ENCODE data around the gene RSPO3.

The RSPO3 gene

GRCh38 chr6:127199470-127199869 lies 81.0 kb downstream of the RSPO3 start:
- H3K79me2 ChIP-seq (ENCODE audit: insufficient read depth, low read depth): no peaks in the 10 kb centered on the region
- no peak overlapping the region for H3K9ac ChIP-seq
- no peaks in the 10 kb centered on the region for H3K4me1 ChIP-seq (ENCODE audit: low read depth, poor library complexity, severe bottlenecking)
- no peak overlapping the region for H3K4me2 ChIP-seq
- H3K27ac ChIP-seq: no peak overlapping the region
- H4K20me1 ChIP-seq (ENCODE audit: insufficient read depth): no peaks in the 10 kb centered on the region
- no peak for TF ChIP-seq CTCF (conservative IDR thresholded peaks at IDR 0.05; ENCODE audit: low read depth, low read length)
- no peak overlapping the region for H2AFZ ChIP-seq (ENCODE audit: low read depth)
- H3K27me3 ChIP-seq (ENCODE audit: insufficient read depth, low read depth): no peaks in the 10 kb centered on the region
- H3K4me3 ChIP-seq (IDR thresholded peaks at IDR 0.05; ENCODE audit: insufficient read depth, low read depth, low read length): no peak overlapping the region
- H3K36me3 ChIP-seq (ENCODE audit: insufficient read depth): no peaks in the 10 kb centered on the region

- no peaks in the 10 kb centered on the region for H3K27me3 ChIP-seq (ENCODE audit: insufficient read depth, low read depth)
- no peaks in the 10 kb centered on the region for H3K79me2 ChIP-seq (ENCODE audit: insufficient read depth, low read depth)
- H3K4me2 ChIP-seq: no peak overlapping the region
- H4K20me1 ChIP-seq (ENCODE audit: insufficient read depth): no peaks in the 10 kb centered on the region
- H3K9ac ChIP-seq: no peak overlapping the region
- H2AFZ ChIP-seq (ENCODE audit: low read depth): no peak overlapping the region
- TF ChIP-seq CTCF (conservative IDR thresholded peaks at IDR 0.05; ENCODE audit: low read depth, low read length): no peak
- H3K36me3 ChIP-seq (ENCODE audit: insufficient read depth): no peaks in the 10 kb centered on the region
- no peak overlapping the region for H3K4me3 ChIP-seq (IDR thresholded peaks at IDR 0.05; ENCODE audit: insufficient read depth, low read depth, low read length)
- H3K27ac ChIP-seq: no peak overlapping the region
- H3K4me1 ChIP-seq (ENCODE audit: low read depth, poor library complexity, severe bottlenecking): no peaks in the 10 kb centered on the region
Measured at GRCh38 chr6:127200114-127200513, 81.6 kb downstream of the RSPO3 start.

GRCh38 chr6:127201321-127201720 lies 82.8 kb downstream of the RSPO3 start:
- Histone ChIP-seq H3K27ac (no peak overlapping the region), H3K4me2 (no peak overlapping the region), H3K27me3 (ENCODE audit: insufficient read depth, low read depth) (no peaks in the 10 kb centered on the region), H2AFZ (ENCODE audit: low read depth) (no peak overlapping the region), H4K20me1 (ENCODE audit: insufficient read depth) (no peaks in the 10 kb centered on the region), H3K4me3 (IDR thresholded peaks at IDR 0.05; ENCODE audit: insufficient read depth, low read depth, low read length) (no peak overlapping the region), H3K79me2 (ENCODE audit: insufficient read depth, low read depth) (no peaks in the 10 kb centered on the region), H3K9ac (no peak overlapping the region), H3K4me1 (ENCODE audit: low read depth, poor library complexity, severe bottlenecking) (no peaks in the 10 kb centered on the region), H3K36me3 (ENCODE audit: insufficient read depth) (no peaks in the 10 kb centered on the region)
- TF ChIP-seq CTCF (conservative IDR thresholded peaks at IDR 0.05; ENCODE audit: low read depth, low read length): no peak

DNA sequence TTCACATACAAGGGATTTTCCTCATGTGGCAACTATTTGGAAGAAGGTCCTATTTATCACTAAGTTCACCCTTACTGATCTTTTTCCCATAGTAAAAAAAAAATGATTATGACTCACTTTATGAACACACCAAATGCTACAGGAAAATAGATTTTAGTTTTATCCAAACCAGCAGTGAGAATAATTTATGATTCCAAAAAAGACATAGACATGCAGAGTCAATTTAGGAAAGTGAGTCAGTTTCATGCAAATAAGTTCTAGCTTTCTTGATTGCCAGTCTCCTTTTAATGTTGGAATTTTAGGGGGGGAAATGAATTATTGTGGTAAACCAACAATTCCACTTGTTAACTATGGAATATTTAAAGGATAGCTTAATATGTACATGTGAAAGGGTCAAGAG lies 84.2 kb downstream of the RSPO3 start:
- Histone ChIP-seq H3K4me2 (no peak overlapping the region), H3K27ac (no peak overlapping the region), H3K9ac (no peak overlapping the region), H3K27me3 (ENCODE audit: insufficient read depth, low read depth) (no peaks in the 10 kb centered on the region), H3K4me3 (IDR thresholded peaks at IDR 0.05; ENCODE audit: insufficient read depth, low read depth, low read length) (no peak overlapping the region), H2AFZ (ENCODE audit: low read depth) (no peak overlapping the region), H3K36me3 (ENCODE audit: insufficient read depth) (no peaks in the 10 kb centered on the region), H4K20me1 (ENCODE audit: insufficient read depth) (no peaks in the 10 kb centered on the region), H3K79me2 (ENCODE audit: insufficient read depth, low read depth) (no peaks in the 10 kb centered on the region), H3K4me1 (ENCODE audit: low read depth, poor library complexity, severe bottlenecking) (no peaks in the 10 kb centered on the region)
- no peak for TF ChIP-seq CTCF (conservative IDR thresholded peaks at IDR 0.05; ENCODE audit: low read depth, low read length)

DNA sequence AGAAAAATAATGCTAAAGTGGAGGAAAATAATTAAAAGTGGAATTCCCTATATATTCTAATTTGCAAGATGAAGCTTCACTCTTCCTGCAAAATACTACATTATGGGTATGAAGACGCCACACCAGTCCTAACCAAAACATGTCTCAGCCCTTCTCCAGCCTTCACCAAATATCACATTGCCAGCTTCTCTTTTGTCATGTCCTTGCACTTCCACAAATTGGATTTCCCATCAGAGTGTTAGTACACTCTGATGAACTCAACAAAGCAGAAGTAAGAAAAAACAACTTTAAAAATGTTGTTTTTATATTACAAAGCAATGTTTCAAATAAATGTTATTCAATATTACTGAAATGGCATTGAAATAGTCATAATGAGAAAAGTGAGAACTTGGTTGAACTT lies 85.8 kb downstream of the RSPO3 start:
- Histone ChIP-seq H3K9ac (no peak overlapping the region), H3K79me2 (ENCODE audit: insufficient read depth, low read depth) (no peaks in the 10 kb centered on the region), H3K4me2 (no peak overlapping the region), H3K36me3 (ENCODE audit: insufficient read depth) (no peaks in the 10 kb centered on the region), H3K4me1 (ENCODE audit: low read depth, poor library complexity, severe bottlenecking) (no peaks in the 10 kb centered on the region), H3K4me3 (IDR thresholded peaks at IDR 0.05; ENCODE audit: insufficient read depth, low read depth, low read length) (no peak overlapping the region), H2AFZ (ENCODE audit: low read depth) (no peak overlapping the region), H3K27ac (no peak overlapping the region), H4K20me1 (ENCODE audit: insufficient read depth) (no peaks in the 10 kb centered on the region), H3K27me3 (ENCODE audit: insufficient read depth, low read depth) (no peaks in the 10 kb centered on the region)
- no peak for TF ChIP-seq CTCF (conservative IDR thresholded peaks at IDR 0.05; ENCODE audit: low read depth, low read length)
